ENCODE measurements around the gene ZC3H7A. TPM values are rescaled to one million over a fixed set of nuclear protein-coding genes. Genes with fewer than 3 reads are reported as not detected.
A peak's percentile ranks its signal among the peaks of the same experiment; 100 is the strongest.

ZC3H7A gene
- total and polyA plus RNA-seq, 7 donors: 11.7 to 69.6 (median 30.7) TPM

DNA sequence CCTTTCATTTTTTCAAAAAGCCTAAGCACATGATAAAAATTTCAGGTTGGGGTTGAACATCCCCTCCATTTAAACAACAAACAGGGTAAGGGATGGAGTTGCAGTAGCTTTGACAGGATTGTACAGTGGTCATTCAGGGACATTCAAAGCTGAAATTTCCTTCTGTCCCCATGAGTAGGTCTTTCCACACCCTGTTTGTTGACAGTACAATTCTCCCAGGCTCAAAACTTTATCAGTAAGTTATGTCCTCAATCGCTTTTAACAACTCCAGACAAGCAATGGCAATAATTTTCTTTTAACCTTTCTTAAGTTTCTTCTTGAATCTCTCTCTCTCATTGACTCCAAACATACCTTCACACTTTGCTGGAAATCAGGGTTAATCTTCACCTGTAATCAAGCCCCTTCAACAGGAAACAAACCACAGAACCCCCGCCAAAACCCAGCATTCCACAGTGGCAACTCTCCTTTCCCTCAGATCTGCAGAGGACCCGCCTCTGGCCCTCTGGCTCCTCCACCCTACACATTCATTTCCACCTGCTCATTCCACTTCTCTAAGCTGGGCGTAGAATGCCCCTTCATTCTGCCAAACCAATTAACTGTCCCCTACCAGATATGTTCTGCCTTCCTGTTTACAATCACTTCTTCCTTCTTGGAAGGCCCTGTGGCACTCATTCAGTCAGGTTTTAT, 75.1 kb downstream of the ZC3H7A start:
- H3K27ac ChIP-seq: no peak overlapping the region
- intact Hi-C loops (cut with DNase I): no loop called here
- no peak for TF ChIP-seq CTCF (IDR thresholded peaks at IDR 0.05)
- ATAC-seq (peak in 2 of 4 donors; percentile 12 to 21), DNase-seq (no peak)
- peaks cover 10% of the 10 kb centered on the region for H3K4me1 ChIP-seq
- H3K36me3 ChIP-seq (ENCODE audit: insufficient read depth in 1 of 2, low read depth in 1 of 2): peaks cover 4 to 96% of the 10 kb centered on the region in 2 donors
- H3K9me3 ChIP-seq: no peaks in the 10 kb centered on the region
- no peak overlapping the region for H3K4me3 ChIP-seq
- WGBS, 3 donors: 73 to 78% (median 77%) methylated on average over 4 of the region's 4 CpGs
- no peaks in the 10 kb centered on the region for H3K27me3 ChIP-seq (ENCODE audit: insufficient read depth in 3 of 3, low read length in 2 of 3)

GRCh38 chr16:11719762-11720161, 77.3 kb downstream of the ZC3H7A start:
- Histone ChIP-seq H3K9me3 (no peaks in the 10 kb centered on the region), H3K4me1 (peaks cover 10% of the 10 kb centered on the region), H3K36me3 (ENCODE audit: insufficient read depth in 1 of 2, low read depth in 1 of 2) (peaks cover 4 to 93% of the 10 kb centered on the region in 2 donors), H3K4me3 (no peak overlapping the region), H3K27me3 (ENCODE audit: insufficient read depth in 3 of 3, low read length in 2 of 3) (no peaks in the 10 kb centered on the region), H3K27ac (peak overlapping the region; percentile 43)
- 91 to 98% (median 94%) methylated on average over 4 of the region's 4 CpGs for WGBS, 3 donors
- intact Hi-C loops (cut with DNase I): loop anchor here (5.0 to 10.0 kb wide), 3 partner anchors 75 to 755 kb away; no protein-coding TSS in a partner anchor
- TF ChIP-seq CTCF (IDR thresholded peaks at IDR 0.05): no peak
- no peak for ATAC-seq
- DNase-seq: no peak

- no peak overlapping the region for H3K4me3 ChIP-seq
- no peaks in the 10 kb centered on the region for H3K9me3 ChIP-seq
- TF ChIP-seq CTCF (IDR thresholded peaks at IDR 0.05): no peak
- peaks cover 4 to 88% of the 10 kb centered on the region in 2 donors for H3K36me3 ChIP-seq (ENCODE audit: insufficient read depth in 1 of 2, low read depth in 1 of 2)
- ATAC-seq (no peak), DNase-seq (no peak)
- no peaks in the 10 kb centered on the region for H3K27me3 ChIP-seq (ENCODE audit: insufficient read depth in 3 of 3, low read length in 2 of 3)
- H3K27ac ChIP-seq: peak overlapping the region; percentile 43
- intact Hi-C loops (cut with DNase I): loop anchor here (5.0 to 10.0 kb wide), 3 partner anchors 74 to 754 kb away; no protein-coding TSS in a partner anchor
- H3K4me1 ChIP-seq: peaks cover 13% of the 10 kb centered on the region
These were observed 77.9 kb downstream of the ZC3H7A start for GRCh38 chr16:11719171-11719570.

DNA sequence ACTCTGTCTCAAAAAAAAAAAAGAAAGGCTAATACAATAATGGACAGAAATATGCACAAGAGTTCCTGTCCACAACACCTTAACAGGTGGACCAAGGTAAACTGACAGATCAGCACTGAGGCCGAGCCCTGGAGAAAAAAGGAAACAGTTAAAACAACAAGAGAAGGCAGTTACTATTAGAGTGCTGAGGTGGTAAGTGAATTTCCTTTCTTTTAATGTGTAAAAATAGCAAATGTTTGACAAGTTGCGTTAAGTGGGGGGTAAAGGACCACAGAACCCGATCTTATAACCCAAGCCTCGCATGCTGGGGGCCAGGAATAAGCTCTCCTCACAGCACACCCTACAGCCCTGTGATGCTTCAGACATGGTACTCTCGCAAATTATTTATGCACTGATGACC, 79.2 kb downstream of the ZC3H7A start:
- Histone ChIP-seq H3K4me1 (peaks cover 21% of the 10 kb centered on the region), H3K4me3 (no peak overlapping the region), H3K27ac (no peak overlapping the region), H3K9me3 (no peaks in the 10 kb centered on the region), H3K36me3 (ENCODE audit: insufficient read depth in 1 of 2, low read depth in 1 of 2) (peaks cover 4 to 88% of the 10 kb centered on the region in 2 donors), H3K27me3 (ENCODE audit: insufficient read depth in 3 of 3, low read length in 2 of 3) (no peaks in the 10 kb centered on the region)
- no peak for DNase-seq
- 66 to 85% (median 71%) methylated on average over 5 of the region's 5 CpGs for WGBS, 3 donors
- TF ChIP-seq CTCF (IDR thresholded peaks at IDR 0.05): no peak
- intact Hi-C loops (cut with DNase I): loop anchor here (5.0 to 10.0 kb wide), 3 partner anchors 73 to 753 kb away; no protein-coding TSS in a partner anchor
- ATAC-seq: no peak
